ENCODE results near the gene E2F3.

The E2F3 gene

DNA sequence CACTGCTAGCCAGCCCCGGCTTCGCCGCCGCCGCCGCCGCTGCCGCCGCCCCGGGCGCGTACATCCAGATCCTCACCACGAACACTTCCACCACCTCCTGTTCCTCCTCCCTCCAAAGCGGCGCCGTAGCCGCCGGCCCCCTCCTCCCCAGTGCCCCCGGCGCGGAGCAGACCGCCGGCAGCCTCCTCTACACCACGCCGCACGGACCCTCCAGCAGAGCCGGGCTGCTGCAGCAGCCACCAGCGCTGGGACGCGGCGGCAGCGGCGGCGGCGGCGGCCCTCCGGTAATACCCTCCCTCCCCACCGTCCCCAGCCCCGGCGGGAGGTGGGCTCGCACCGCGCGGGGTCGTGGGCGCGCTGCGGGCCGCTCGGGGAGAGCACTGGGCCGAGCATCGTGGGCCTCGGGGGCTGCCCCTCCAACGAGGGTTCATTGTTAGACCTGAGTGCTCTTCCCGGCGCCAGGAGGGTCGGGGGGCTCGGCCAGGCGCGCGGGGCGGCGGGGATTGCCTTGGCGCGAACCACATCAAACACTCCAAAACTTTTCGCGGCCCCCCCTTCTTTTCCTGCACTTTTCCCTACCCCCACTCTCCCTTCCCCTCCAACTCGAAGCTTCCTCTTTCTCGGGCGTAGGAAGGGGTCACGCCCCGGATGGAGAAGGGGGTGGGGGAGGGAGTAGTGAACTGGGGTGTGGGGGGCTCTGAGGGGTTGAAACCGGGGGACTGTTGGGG is 827 bp downstream of the E2F3 start:
- no peak for DNase-seq (ENCODE audit: low spot score)

DNA sequence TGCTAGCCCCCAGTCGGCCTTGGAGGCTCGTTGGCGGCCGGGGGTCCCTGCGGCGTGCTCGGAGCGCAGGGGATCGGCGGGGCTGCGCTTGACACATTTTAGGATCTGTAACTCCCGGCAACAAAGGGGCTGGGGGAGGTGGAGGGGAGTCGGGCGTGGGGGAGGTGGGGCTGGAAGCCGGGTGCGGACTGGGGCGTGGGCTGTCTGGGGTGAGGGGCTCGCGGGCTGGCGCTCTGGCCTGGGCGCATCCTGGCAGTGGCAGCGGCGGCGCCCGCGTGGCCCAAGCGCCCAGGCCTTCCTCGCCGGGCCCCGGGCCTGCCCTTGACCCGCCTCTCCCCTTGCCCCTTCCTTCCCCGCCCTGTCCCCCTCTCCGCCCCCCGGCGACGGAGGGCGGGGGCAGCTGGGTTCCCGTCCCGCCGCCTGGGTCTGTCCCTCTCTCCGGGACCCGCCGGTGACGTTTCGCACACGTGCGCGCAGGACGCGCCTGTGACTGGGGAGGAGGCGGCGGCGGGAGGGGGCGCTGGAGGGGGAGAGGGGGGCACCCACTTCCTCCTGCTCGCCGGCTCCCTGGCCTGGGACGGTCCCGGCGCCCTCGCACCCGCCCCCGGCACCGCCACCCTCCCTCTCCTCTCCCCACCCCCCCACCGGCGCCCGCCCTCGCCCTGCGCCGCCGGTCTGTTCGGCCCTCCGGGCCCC is 1.5 kb downstream of the E2F3 start:
- DNase-seq (ENCODE audit: low spot score), result peak; percentile 60

DNA sequence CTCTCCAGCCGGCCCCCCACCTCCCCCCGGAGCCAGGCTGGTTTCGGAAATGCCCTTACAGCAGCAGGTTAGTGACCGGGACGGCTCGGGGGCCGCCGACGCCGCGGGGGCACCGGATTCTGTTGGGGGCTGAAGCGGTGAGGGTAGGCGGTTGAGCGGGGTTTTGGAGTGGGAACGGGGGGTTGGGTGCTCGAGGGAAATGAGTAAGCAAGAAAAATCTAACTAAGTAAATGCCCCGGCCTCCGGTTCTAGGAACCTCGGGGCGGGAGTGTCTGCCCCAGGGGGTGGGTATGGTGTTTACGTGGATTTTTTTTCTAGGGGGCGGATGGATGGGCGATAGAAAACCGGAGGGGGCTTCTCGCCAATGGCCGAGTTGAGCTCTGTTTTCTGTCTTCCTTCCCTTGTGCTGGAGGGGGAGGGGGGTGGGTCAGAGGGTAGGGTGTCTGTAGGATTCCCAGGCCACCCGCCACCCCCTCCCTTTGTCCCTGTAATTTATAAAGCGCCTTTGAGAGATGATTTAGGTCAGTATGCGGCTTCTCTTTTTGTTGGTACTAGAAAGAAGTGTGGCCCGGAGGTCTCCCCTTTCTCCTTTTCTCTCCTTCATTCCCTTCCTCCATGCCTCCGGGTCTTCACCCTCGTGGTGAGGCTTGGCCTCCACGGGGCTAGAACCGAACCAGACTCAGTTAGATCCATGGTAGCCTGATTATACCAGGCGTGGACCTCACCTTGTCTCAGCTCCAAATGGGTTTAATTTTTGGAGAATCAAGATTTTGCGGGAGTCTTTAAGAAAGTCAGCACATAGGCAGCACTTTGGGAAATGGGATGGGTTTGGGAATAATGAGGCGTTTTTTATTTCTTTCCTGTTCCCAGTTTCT is 2.3 kb downstream of the E2F3 start:
- DNase-seq (ENCODE audit: low spot score), result no peak

DNA sequence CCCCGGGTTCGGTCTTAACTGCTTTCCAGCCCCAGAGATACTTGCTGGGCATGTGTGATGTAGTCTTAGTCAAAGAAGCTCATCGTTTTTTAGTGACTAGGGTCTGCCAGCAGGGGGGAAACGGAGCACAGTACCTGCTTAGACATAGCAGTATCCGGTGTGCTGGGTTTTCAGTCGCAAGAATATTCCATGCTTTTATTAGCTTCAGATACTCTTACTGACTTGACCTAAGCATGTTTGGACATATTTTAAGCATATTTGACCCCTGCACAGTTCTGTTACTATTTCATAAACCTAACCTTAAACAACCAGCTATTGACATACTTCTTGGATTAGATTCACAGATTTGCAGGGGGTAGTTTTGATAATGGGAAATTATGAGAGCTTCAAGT is 3.0 kb downstream of the E2F3 start:
- peak; percentile 68 for DNase-seq (ENCODE audit: low spot score)

DNA sequence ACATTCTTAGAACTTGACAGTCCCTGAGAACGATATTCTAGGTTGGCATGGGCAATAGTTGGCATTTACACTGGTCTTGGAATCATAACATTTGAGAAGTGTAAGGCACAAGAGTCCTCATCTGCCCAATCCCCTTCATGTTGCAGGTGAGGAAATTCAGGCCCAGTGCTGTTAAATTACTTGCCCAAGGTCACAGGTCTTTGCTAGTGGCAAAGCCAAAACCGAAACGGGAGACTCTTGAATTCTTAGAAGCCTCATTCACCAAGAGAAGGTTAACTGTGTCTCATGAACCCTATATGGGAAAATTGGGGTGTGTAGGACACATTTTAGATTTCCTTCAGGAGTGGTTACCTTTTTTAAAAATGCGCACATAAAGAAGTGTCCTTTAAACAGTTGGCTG is 7.2 kb downstream of the E2F3 start:
- DNase-seq (ENCODE audit: low spot score), result no peak

DNA sequence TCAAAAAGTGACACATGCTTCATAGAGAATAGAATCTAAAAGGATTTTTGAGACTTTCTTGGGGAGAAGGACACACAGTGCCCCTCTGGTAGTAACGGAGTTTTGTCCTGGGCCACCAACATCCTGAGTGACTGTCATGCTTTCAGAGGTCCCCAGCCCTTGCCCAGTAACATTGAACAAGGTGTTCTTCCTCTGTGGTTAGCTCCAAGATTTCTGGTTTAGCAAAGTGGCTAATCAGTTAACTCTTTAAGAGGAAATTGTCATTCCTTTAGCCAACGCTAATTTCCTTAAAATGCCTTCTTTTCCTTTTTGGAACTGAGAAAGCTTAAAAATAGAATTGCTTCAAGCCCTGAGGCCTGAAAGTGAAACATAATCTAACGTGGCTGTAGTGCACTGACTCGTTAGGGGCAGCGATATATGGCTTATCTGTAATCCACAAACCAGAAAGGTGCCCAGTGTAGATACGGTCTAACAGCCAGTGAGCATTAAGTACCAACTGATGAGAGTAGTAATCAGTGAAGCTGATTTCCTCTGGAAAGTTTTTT is 7.8 kb downstream of the E2F3 start:
- DNase-seq (ENCODE audit: low spot score), result peak; percentile 76

DNA sequence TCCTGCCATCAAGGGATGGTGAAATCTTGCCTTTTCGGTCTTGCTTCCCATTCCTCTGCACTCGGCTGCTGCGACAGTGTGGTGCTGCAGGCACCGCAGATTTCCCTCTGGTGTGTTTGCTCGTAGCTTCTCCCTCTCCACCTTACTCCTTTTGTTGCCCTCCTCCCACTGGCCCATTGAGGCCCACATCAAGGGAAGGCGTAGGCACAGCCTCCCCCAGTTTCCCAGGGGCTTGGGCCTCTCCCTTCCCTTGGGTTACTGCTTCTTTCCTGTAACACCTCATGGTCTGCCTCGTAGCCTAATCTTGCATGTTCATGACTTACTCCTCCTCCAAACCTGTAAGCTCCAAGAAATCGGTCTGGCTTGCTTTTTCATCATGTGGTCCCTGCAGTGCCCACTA is 9.9 kb downstream of the E2F3 start:
- no peak for DNase-seq (ENCODE audit: low spot score)

DNA sequence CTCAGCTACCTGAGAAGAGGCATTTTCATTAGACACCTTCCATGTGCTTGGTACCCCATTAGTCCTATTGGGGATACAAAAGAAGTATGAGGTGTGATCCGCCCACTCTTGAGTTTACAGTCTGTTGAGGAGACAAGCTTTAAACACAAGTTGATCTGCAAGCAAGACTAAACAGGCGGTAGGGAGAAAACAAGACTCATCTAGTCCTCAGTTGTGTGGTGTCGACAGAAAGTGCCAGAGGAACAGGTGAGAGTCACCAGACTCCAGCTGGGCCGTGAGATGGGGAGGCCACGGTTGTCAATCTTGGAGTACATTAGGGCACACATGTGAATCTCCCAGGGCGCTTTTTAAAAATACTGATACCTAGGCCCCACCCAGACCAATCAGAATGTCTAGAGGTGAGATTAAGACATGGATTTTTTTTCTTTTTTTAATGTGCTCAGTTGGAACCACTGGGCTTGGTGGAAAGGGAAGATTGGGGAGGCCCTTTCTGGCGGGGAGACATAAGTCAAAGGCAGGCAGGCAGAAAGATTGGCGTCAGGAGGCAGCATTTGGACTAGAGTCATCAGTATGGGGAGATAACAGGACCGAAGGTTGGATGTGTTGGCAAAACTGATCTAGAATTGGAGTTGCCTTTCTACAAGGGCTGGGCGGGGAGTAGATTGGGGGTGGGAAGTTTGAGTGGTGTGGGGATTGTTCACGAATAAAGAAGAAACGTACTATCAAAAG is 10.4 kb downstream of the E2F3 start:
- no peak for DNase-seq (ENCODE audit: low spot score)

DNA sequence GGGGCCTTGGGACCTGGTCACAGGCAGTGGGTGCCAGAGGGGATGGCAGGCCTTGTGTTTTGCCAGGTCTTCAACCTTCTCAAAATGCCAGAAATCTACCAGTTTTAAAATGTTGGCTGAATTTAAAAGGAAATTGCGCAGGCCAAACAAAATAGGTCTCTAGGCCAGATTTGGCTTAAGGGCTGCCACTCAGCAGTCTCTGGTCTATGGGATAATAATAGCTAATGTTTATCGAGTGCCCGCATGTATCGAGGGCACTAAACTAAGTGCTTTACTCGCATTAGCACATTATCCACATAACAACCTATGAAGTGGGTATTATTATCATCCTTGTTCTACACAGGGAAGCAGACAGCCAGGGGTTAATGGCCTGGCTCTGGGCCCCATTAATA is 11.0 kb downstream of the E2F3 start:
- no peak for DNase-seq (ENCODE audit: low spot score)

DNA sequence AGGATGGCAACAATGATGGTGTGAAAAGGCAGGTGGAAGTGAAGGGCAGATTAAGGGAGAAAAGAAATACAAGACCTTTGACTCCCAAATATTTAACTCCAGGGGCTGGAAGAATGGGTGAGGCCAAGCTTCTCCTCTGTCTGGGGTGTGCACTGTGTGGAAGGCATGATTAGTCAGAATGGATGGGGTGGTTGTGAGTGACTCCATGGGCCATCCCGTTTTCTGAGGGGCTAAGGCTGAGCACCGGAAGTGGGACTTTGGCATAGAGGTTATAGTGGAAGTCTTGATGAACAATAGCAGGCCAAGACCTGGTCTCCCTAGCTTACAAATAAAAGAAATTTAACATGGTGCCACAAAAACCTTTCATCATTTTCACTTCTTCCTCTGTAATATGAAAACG is 12.1 kb downstream of the E2F3 start:
- DNase-seq (ENCODE audit: low spot score), result no peak

DNA sequence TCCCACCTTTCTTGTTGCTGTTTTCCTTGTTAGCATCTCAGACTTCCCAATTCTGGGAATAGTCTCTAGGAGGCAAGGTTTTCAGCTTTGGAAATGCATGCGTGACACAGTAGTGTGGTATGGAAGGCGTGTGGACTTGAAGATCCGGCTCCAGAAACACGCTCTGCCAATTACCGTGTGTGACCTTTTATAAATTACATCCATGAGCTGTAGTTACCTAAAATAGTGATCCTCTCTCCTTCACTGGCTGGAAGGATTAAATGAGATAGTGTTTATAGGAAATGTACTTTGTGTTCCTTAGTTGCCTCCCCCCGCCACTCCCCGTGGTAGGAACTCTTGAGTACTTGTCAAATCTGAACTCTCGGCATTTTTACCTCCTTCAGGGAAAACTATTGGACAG is 13.0 kb downstream of the E2F3 start:
- no peak for DNase-seq (ENCODE audit: low spot score)

DNA sequence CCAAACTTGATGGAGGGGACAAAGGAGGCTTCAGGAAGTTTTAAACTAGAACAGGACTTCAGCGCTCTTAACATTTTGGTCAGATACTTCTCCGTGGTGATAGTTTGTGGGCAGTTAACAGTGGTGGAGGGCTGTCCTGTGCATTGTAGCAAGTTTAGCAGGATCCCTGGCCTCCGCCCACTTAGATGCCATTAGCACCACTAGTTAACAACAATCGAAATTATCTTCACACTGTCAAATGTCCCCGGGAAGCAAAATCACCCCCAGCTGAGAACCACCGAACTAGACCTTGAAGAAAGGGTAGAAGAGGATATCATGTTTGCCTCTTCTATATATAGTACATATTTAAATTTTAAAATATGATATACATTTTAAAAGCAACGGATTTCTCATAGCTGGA is 13.6 kb downstream of the E2F3 start:
- DNase-seq (ENCODE audit: low spot score), result no peak

DNA sequence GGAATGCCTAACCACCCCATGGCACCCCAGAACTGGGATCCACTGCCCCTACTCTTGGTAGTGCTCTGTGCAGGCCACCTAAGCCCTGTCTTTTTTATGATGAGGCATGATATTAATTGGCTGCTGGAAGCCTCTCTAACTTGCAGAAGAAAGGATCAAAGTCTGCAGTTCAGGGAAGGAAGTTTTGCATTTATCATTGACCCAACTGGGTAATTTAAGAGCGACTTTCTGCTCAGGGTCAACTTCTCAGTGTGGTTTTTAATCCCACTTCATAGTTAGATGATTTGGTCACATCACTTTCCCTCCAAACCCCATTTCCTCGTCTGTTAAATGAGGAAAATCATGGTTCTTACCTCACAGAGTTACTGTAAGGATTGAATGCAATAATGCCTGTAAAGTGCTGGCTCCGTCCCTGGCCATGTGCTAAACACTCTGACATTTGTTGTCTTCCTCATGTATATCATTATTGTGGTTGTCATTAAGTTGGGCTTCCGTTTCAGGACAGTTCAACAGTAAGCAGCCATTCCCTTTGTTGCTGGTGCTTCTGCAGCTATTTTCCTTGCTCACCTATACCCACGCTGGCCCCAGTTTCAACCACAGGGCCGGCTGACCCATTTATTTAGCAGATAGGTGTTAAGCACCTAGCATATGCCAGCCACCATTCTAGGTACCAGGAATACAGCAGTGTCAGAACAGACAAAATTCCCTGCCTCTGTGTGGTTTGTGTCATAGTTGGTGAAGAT is 14.2 kb downstream of the E2F3 start:
- DNase-seq (ENCODE audit: low spot score), result no peak

DNA sequence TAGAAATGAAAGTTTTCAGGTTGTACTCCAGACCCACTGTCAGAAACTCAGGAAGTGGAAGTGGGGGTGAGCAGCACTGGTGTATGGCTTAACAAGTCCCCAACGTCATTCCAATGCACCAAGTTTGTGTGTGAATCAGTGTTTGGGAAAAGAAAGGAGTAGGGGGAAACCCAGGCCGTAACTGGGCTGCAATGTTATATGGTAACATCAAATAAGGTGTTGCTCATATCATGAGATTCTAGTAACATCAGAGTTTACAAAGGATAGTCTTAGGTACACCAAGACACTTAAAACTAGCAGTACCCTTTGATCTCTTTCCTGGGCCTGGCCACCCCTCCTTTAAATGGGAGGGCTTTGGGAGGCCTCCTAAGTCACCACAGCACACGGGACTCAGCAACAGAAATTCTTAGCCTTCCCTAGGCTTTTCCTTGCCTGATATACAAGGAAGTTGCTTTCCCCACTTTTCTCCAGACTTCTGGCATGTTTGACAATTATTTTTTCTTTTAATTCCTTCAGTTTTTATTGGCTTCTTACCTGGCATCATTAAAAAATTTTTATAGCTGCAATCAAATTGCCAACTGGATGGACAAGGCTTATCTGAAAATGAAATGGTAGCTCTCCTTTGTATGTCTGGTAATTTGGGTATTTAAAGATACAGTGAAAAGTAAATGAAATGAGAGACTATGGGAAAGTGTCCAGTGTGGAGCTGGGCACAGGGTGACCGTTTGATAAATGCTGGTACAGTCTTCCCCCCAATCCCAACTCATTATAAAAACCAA is 15.1 kb downstream of the E2F3 start:
- no peak for DNase-seq (ENCODE audit: low spot score)

DNA sequence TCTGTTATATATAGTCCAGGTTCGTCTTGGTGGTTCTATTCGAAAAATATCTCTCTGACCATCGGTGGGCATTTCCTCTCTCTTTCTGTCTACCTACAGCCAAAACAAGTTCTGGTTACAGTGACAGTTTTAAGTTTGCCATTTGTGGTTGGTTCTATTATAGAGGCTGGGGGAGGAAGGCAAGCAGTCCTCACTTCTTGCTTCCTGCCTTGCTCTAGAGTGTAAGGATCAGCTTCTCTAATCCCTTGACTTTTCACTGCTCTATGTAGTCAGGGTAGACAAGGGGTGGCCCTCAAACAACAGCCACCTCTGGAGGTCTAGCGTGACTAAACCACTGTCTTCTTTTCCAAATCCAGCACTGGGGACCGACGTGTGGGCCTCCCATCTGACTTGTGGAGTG is 16.1 kb downstream of the E2F3 start:
- DNase-seq (ENCODE audit: low spot score), result no peak

DNA sequence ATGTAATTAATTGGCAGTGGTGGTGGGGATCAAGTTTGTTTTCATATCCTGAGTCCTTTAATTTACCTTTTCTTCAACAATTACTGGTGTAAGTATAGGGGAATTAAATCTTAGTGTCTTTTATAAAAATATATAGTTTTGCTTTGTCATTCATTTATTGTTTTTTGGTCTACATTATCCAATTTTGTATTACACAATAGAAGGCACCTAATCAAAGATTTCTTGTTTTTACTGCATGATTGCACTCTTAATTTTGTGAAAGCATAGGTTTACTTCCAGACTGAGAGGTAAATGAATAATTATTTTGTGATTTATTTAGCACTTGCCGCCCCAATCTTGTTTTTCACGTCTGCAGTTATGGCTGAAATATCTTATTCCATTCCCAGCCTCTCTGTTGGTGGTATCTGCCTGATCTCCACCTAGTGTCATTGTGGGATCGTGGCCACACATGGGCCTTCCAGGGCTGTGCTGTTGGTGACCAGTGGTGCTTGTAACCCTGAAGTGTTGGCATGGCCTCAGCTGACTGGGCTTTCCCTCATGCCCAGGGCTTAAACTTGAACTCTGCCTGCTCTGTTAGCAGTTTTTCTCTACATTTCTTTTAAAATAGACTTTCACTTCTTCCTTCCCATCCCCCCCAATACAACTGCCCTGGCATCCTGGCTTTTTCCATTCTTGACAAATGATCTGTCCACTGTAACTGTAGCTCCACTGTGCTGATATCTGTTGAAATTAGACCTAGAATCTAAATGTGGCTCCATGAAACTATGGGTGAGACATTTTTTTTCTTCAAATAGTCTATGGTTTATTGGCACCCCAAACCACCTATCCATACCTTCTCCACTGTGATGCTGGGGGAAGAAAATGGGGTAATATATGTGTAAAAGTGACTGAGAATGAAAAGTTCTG is 24.8 kb downstream of the E2F3 start:
- no peak for DNase-seq (ENCODE audit: low spot score)

DNA sequence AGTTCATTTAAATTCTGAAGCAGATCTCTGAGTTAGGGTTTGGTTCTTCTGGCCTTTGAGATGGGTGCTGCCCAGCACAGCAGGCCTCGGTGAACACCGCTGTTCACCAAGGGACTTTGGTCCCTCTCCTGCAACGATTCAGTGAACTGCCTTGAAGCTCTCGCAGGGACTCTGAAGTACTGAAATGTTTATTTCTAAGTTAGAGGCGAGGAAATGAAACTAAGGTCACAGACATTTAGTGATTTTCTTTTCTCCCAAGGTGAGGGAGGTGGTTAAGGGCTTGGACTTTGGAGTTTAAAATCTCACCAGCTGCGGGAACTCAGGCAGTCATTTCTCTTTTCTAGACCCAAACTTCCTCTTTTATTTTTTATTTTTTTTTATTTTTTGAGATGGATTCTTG is 26.2 kb downstream of the E2F3 start:
- no peak for DNase-seq (ENCODE audit: low spot score)

DNA sequence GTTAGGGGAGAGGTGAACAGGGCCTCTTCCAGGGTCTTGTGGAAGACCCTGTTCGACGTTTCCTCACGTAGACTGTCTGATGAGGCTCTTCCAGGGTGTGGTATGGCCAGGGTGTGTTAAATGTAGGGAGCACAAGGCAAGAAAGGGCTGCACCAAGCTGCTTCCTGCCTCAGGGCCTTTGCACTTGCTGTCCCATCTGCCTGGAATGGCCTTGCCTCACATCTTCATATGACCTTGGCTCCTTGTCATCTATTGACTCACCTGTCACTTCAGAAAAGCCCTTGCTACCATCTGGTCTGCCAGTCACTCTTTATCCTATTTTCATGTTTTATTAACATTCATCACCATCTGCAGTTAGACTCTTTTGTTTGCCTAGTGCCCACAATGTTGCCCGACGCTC is 31.0 kb downstream of the E2F3 start:
- no peak for DNase-seq (ENCODE audit: low spot score)

DNA sequence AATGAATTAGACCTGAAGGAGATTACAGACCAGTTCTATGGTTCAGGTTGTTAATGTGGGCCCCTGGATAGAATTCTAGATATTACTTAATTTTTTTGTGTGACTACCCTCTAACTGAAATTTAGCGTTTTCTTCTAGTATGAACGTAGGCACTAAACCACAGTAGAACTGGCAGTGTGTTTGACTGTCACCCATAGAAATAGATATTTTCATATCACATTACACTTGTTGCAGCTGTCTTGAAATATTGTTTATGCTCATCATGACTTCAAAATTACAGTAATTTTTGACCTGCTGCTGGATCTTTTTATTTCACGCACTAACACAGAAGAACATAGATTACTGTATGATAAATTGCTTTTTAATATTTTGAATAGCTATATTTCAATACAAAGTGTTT is 31.6 kb downstream of the E2F3 start:
- no peak for DNase-seq (ENCODE audit: low spot score)
